ENCODE data around the gene ARFGEF2.

The ARFGEF2 gene

GRCh38 chr20:48942730-48943129, 21.2 kb downstream of the ARFGEF2 start:
- DNase-seq (ENCODE audit: insufficient read length, low spot score) (no peak), FAIRE-seq (no peak)
- TF ChIP-seq POLR2A (IDR thresholded peaks at IDR 0.05; ENCODE audit: low read depth, low read length): no peak

- FAIRE-seq: no peak
- TF ChIP-seq POLR2A (IDR thresholded peaks at IDR 0.05; ENCODE audit: low read depth, low read length): no peak
- no peak for DNase-seq (ENCODE audit: insufficient read length, low spot score)
Observed at GRCh38 chr20:48944663-48945297, 23.3 kb downstream of the ARFGEF2 start.

- FAIRE-seq (no peak), DNase-seq (ENCODE audit: insufficient read length, low spot score) (no peak)
- TF ChIP-seq POLR2A (IDR thresholded peaks at IDR 0.05; ENCODE audit: low read depth, low read length): no peak
Observed at GRCh38 chr20:48945840-48946514, 24.5 kb downstream of the ARFGEF2 start.

- no peak for DNase-seq (ENCODE audit: insufficient read length, low spot score)
- FAIRE-seq: no peak
- no peak for TF ChIP-seq POLR2A (IDR thresholded peaks at IDR 0.05; ENCODE audit: low read depth, low read length)
Observed at GRCh38 chr20:48948612-48949011, 27.1 kb downstream of the ARFGEF2 start.

DNA sequence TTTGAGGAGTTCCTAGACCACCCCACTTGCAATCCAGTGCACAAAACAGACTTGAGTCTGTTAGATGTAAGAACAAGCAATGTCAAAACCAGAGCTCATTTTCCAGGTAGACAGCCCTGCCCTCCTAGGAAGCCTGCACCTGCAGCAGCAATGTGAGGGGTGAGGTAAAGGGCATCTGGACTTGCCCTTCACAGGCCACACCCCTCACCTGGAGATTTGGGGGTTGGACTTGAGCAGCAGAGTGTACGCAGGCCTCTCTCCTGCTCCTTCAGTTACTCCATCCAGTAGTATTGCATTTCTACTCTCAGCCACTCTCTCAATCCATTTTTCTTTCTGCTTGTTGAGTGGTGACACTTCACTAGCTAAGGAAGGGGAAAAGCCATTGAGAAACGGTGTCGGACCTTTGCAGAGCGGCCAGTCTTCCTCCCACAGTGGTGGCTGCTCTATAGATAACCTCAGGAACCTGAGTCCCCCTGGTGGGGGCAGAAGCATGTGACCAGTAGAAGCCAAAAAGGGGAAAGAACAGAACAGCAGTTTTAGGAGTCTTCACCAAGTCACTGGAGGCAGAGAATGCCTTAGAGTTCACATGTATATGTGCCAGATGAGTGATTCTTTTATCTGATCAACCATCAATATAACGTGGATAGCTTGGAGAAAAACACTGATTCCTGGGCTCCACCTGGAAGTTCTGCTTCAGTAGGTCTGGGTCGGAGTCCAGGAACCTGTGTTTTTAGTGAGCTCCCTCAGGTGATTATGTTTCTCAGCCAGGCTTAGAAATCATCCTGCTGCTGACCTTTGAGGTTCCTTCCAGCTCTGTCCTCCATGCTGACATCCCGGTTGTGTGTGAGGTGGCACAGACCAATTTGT, 28.0 kb downstream of the ARFGEF2 start:
- FAIRE-seq: no peak
- no peak for DNase-seq (ENCODE audit: insufficient read length, low spot score)
- no peak for TF ChIP-seq POLR2A (IDR thresholded peaks at IDR 0.05; ENCODE audit: low read depth, low read length)

DNA sequence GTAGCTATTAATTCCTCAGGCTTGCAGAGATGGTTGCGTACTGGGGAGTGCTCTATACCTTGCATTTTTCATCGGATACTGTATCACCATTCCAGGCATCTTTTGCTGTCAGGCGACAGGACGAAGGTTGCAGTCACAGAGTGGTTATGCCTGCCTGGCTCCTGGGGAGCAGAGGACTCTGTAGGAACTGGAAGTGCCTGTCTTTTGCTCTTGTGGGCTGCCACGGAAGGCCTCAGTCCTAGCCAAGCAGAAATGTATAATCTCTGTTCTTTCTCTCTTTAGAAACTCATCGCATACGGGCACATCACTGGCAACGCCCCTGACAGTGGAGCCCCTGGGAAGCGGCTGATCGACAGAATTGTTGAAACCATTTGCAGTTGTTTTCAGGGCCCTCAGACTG, 29.5 kb downstream of the ARFGEF2 start:
- DNase-seq (ENCODE audit: insufficient read length, low spot score): no peak
- no peak for FAIRE-seq
- no peak for TF ChIP-seq POLR2A (IDR thresholded peaks at IDR 0.05; ENCODE audit: low read depth, low read length)

- DNase-seq (ENCODE audit: insufficient read length, low spot score): no peak
- FAIRE-seq: no peak
- no peak for TF ChIP-seq POLR2A (IDR thresholded peaks at IDR 0.05; ENCODE audit: low read depth, low read length)
Observed at GRCh38 chr20:48951646-48952045, 30.1 kb downstream of the ARFGEF2 start.

- DNase-seq (ENCODE audit: insufficient read length, low spot score) (no peak), FAIRE-seq (no peak)
- no peak for TF ChIP-seq POLR2A (IDR thresholded peaks at IDR 0.05; ENCODE audit: low read depth, low read length)
Observed at GRCh38 chr20:48952656-48953055, 31.1 kb downstream of the ARFGEF2 start.

DNA sequence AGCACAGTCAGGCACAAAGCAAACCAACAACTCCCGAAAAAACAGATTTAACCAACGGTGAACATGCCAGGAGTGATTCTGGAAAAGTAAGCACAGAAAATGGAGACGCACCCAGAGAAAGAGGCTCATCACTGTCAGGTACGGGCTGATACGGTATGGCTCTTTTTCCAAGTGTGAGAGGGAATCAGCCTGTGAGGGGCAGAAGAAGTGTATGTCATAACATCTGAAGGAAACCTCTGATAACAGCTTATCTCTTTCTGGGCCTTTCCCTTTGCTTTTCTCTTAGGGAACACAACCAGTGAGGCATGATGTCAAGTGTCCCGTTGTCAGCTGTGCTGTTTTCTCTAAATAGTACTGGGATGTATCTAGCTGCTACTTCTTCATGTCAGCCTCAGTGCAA, 32.1 kb downstream of the ARFGEF2 start:
- no peak for TF ChIP-seq POLR2A (IDR thresholded peaks at IDR 0.05; ENCODE audit: low read depth, low read length)
- FAIRE-seq: no peak
- DNase-seq (ENCODE audit: insufficient read length, low spot score): no peak

DNA sequence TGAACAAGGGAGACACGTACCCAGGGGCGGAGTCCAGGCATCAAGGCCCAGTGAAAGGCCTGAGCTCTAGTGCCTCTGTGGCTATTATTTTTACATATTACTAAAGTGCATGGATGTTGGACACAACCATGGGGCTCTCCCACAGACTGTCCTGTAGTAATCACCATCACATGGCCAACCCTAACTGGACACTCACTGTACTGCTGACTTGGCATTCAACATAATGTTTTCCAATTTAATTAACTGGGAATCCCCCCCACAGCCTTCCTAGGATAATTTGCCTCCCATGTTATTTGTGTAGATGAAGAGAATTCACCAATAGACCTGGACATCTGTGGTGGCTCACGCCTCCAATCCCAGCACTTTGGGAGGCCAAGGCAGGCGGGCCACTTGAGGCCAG, 34.5 kb downstream of the ARFGEF2 start:
- DNase-seq (ENCODE audit: insufficient read length, low spot score) (no peak), FAIRE-seq (no peak)
- no peak for TF ChIP-seq POLR2A (IDR thresholded peaks at IDR 0.05; ENCODE audit: low read depth, low read length)

DNA sequence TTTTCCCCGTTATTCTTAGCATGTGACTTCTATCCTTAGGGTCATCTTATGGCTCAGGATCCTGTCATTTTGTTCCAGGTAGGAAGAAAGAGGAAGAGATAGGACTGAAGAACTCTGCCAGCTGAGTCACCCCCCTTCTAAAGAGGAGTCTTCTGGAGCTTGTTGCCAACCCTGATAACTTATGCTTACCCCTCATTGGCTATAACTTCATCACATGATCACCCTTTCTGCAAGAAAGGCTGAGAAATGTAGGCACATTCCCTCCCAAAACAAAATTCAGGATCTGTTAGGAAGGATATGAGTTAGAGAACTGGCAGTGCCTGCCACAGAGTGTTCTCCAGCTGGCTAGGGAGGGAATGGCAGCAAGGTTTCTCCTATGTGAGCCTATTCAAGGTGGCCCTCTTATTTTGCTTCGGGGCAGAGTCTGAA, 35.6 kb downstream of the ARFGEF2 start:
- DNase-seq (ENCODE audit: insufficient read length, low spot score): no peak
- no peak for FAIRE-seq

GRCh38 chr20:48957533-48957932, 36.0 kb downstream of the ARFGEF2 start:
- DNase-seq (ENCODE audit: insufficient read length, low spot score): no peak
- no peak for FAIRE-seq
- TF ChIP-seq POLR2A (IDR thresholded peaks at IDR 0.05; ENCODE audit: low read depth, low read length): no peak

More for the DNA sequence above, 35.6 kb downstream of the ARFGEF2 start:
- no peak for TF ChIP-seq POLR2A (IDR thresholded peaks at IDR 0.05; ENCODE audit: low read depth, low read length)

GRCh38 chr20:48958743-48959142, 37.2 kb downstream of the ARFGEF2 start:
- FAIRE-seq (no peak), DNase-seq (ENCODE audit: insufficient read length, low spot score) (no peak)
- TF ChIP-seq POLR2A (IDR thresholded peaks at IDR 0.05; ENCODE audit: low read depth, low read length): no peak

GRCh38 chr20:48959899-48960550, 38.5 kb downstream of the ARFGEF2 start:
- no peak for FAIRE-seq
- no peak for DNase-seq (ENCODE audit: insufficient read length, low spot score)
- no peak for TF ChIP-seq POLR2A (IDR thresholded peaks at IDR 0.05; ENCODE audit: low read depth, low read length)

Data from H54 (cell line).